RWPE2 (cell line): ENCODE results near the gene BBX.

ENCODE experiments used
- ATAC-seq: fragments of 200-7000 bp; cut with Tn5 transposase; 3 replicates; pipeline ENCODE4 v1.9.1; 2021; ENCODE audit warnings: low read depth
- DNase-seq: peaks from one replicate; pipeline ENCODE4 v3.0.0-alpha.2; 2020; ENCODE audit warnings: low spot score
- H3K27ac ChIP-seq: fragments of 450-650 bp; 2 replicates; pipeline ENCODE4 v1.5.1; 2017; ENCODE audit warnings: mild to moderate bottlenecking; ENCODE audit not compliant: poor library complexity, severe bottlenecking
- H3K27me3 ChIP-seq: fragments of 250-450 bp; sonication (Bioruptor Pico); 2 replicates; pipeline ENCODE4 v1.5.1; 2021; ENCODE audit warnings: mild to moderate bottlenecking, moderate library complexity; ENCODE audit not compliant: insufficient read depth, poor library complexity, severe bottlenecking
- H3K36me3 ChIP-seq: fragments of 250-450 bp; sonication (Bioruptor Pico); 2 replicates; pipeline ENCODE4 v1.5.1; 2020; ENCODE audit warnings: low read depth, mild to moderate bottlenecking, moderate library complexity
- H3K4me1 ChIP-seq: fragments of 250-450 bp; sonication (Bioruptor Pico); 2 replicates; pipeline ENCODE4 v1.5.1; 2021; ENCODE audit warnings: mild to moderate bottlenecking, moderate library complexity; ENCODE audit not compliant: insufficient read depth, poor library complexity, severe bottlenecking
- H3K4me3 ChIP-seq: fragments of 250-450 bp; sonication (Bioruptor Pico); 2 replicates; pipeline ENCODE4 v1.5.1; 2021; ENCODE audit warnings: mild to moderate bottlenecking, moderate library complexity; ENCODE audit not compliant: severe bottlenecking
- H3K9me3 ChIP-seq: fragments of 250-450 bp; sonication (Bioruptor Pico); 2 replicates; pipeline ENCODE4 v1.5.1; 2021; ENCODE audit warnings: mild to moderate bottlenecking, moderate library complexity; ENCODE audit not compliant: severe bottlenecking
- TF ChIP-seq, protein P1 (sequence below): fragments of 450-650 bp; IDR thresholded peaks from one replicate; pipeline ENCODE4 v1.5.1; 2017; ENCODE audit warnings: mild to moderate bottlenecking, moderate library complexity; ENCODE audit not compliant: poor library complexity, severe bottlenecking

BBX gene

DNA sequence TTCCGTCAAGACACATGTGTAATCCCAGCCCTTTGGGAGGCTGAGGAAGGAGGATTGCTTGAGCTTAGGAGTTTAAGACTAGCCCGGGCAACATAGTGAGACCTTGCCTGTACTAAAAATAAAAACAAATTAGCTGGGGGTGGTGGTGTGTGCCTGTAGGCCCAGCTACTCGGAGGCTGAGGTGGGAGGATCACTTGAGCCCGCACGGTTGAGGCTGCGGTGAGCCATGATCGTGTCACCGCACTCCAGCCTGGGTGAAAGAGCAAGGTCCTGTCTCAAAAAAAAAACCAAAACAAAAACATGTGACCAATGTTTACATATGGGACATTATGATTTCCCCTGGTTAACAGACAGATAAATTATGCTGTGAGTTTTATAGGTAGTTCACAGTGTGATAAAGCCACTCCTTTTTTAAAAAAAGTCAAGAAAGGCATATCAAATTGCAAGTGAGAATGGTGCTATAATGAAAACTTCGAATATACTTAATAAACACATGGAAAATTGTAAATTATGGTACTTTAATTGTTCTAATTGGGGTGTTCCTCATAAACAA lies 9.2 kb downstream of the BBX start:
- no peak for ATAC-seq
- Histone ChIP-seq H3K4me1 (peaks cover 2% of the 10 kb centered on the region), H3K9me3 (no peaks in the 10 kb centered on the region), H3K27me3 (no peaks in the 10 kb centered on the region), H3K4me3 (no peak overlapping the region), H3K27ac (no peak overlapping the region), H3K36me3 (peaks cover 35% of the 10 kb centered on the region)
- DNase-seq, result no peak
- TF ChIP-seq, protein P1, sequence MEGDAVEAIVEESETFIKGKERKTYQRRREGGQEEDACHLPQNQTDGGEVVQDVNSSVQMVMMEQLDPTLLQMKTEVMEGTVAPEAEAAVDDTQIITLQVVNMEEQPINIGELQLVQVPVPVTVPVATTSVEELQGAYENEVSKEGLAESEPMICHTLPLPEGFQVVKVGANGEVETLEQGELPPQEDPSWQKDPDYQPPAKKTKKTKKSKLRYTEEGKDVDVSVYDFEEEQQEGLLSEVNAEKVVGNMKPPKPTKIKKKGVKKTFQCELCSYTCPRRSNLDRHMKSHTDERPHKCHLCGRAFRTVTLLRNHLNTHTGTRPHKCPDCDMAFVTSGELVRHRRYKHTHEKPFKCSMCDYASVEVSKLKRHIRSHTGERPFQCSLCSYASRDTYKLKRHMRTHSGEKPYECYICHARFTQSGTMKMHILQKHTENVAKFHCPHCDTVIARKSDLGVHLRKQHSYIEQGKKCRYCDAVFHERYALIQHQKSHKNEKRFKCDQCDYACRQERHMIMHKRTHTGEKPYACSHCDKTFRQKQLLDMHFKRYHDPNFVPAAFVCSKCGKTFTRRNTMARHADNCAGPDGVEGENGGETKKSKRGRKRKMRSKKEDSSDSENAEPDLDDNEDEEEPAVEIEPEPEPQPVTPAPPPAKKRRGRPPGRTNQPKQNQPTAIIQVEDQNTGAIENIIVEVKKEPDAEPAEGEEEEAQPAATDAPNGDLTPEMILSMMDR, result no peak

DNA sequence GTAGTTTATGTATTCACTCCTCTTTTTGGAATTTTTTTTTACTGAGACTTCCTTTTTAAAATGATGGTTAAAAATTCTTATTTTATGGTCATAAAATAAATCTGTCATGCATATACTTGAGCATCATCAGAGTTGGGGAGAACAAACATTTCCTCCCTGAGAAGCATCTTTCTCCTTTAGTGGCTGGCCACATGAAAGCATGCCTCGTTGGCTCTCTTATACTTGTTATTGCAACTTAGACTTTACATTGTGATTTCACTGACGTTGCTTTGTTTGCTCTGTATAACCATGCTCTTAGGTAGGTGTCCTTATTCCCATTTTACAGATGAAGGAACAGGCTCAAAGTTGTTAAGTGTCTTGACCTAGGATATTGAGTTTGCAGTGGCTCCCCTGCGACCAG lies 18.1 kb downstream of the BBX start:
- H3K27ac ChIP-seq, result no peak overlapping the region
- no peak for DNase-seq
- TF ChIP-seq, protein P1, result no peak
- H3K9me3 ChIP-seq, result no peaks in the 10 kb centered on the region
- no peak for ATAC-seq
- peaks cover 18% of the 10 kb centered on the region for H3K36me3 ChIP-seq
- H3K27me3 ChIP-seq, result no peaks in the 10 kb centered on the region
- H3K4me3 ChIP-seq, result no peak overlapping the region
- H3K4me1 ChIP-seq, result no peaks in the 10 kb centered on the region

DNA sequence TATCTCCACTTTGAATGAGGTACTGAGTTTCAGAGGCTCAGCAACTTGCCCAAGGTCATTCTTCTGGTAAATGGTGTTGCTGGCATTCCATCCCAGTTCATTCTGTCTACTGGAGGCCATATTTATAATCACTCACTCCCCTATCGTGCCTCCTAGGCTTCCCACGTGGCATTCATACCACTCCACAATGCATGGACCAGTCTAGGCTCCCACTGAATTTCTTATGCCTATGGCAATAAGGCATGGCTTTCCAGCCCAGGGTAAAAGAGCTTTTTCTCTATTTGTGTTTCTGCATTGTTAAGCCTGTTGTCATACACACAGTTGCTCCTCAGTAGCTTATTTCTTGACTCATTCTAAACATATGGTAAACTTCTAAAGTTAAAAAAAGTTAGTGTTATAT lies 19.9 kb downstream of the BBX start:
- Histone ChIP-seq H3K27me3 (no peaks in the 10 kb centered on the region), H3K27ac (no peak overlapping the region), H3K4me3 (no peak overlapping the region), H3K36me3 (peaks cover 7% of the 10 kb centered on the region; the same call in 1 of the 2 replicates), H3K9me3 (no peaks in the 10 kb centered on the region), H3K4me1 (no peaks in the 10 kb centered on the region)
- TF ChIP-seq, protein P1, result no peak
- ATAC-seq (no peak), DNase-seq (no peak)

DNA sequence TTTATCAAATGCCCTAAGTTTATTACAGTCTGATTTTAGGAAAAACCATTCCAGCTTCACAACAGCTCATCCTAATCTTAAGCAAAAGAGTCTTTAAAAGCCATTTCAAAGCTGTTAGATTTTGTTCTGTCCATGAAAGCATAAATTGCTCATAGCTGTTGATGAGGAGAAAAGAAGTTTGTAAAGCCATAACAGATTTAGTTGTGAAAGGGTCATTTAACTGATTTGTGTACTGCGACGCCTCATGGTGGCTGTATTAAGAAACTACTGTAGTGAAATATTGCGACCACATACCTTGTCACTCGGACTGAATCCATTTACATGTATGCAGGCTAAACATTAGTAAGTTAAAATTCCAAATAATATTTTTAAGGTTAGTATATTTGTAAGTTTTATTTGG lies 20.9 kb downstream of the BBX start:
- no peaks in the 10 kb centered on the region for H3K9me3 ChIP-seq
- no peak overlapping the region for H3K27ac ChIP-seq
- TF ChIP-seq, protein P1, result peak; percentile 17
- ATAC-seq (no peak), DNase-seq (no peak)
- no peaks in the 10 kb centered on the region for H3K4me1 ChIP-seq
- peaks cover 5% of the 10 kb centered on the region; the same call in 1 of the 2 replicates for H3K36me3 ChIP-seq
- no peaks in the 10 kb centered on the region for H3K27me3 ChIP-seq
- H3K4me3 ChIP-seq, result no peak overlapping the region

DNA sequence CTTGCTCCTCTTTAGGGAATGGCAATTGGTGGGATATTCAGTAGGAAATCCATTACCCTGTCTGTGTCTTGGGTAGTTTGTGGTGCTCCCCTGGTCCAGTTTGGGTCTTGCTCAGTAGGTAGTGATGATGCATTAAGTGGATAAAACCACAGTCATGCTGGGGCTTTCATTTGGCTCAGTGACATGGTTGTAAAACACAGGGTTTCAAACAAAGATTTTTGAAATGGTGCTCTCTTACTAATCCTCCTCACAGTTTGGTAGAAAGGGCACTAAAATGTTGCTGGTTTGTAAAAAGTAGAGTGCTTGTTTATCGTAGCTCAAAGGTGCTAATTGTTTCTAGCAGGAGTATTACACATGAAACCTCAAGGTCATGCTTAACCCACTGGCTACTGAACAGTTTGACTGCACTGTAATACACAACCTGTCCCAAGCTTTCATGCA lies 22.9 kb downstream of the BBX start:
- DNase-seq, result no peak
- H3K4me1 ChIP-seq, result no peaks in the 10 kb centered on the region

More for the DNA sequence above, 22.9 kb downstream of the BBX start:
- Histone ChIP-seq H3K9me3 (no peaks in the 10 kb centered on the region), H3K4me3 (no peak overlapping the region), H3K36me3 (peaks cover 7% of the 10 kb centered on the region; the same call in 1 of the 2 replicates), H3K27me3 (no peaks in the 10 kb centered on the region), H3K27ac (no peak overlapping the region)
- no peak for ATAC-seq
- TF ChIP-seq, protein P1, result no peak
